GM19351 (cell line): Measurements from ENCODE around the gene TM9SF1.
"Not testable (repeated sequence)": the region's sequence is repeated elsewhere in the genome, so short reads cannot be mapped to it uniquely, and the experiment has no call there.

Source experiments
- ATAC-seq: cut with Tn5 transposase; IDR thresholded peaks from one replicate; pipeline ENCODE4 v1.9.1; 2021; ENCODE audit warnings: mild to moderate bottlenecking, moderate library complexity; ENCODE audit not compliant: unreplicated experiment

TM9SF1 gene

GRCh38 chr14:24224618-24225071 is 29.4 kb upstream of the TM9SF1 start:
- no peak for ATAC-seq

- not testable (repeated sequence) for ATAC-seq
Observed at GRCh38 chr14:24222987-24223386, 27.7 kb upstream of the TM9SF1 start.

GRCh38 chr14:24219521-24219920 is 24.3 kb upstream of the TM9SF1 start:
- ATAC-seq: no peak

- ATAC-seq: no peak
Observed at GRCh38 chr14:24219080-24219479, 23.8 kb upstream of the TM9SF1 start.

- ATAC-seq: not testable (repeated sequence)
Observed at GRCh38 chr14:24216876-24217275, 21.6 kb upstream of the TM9SF1 start.

- ATAC-seq: no peak
Observed at GRCh38 chr14:24216345-24216699, 21.1 kb upstream of the TM9SF1 start.

GRCh38 chr14:24215495-24216344 is 20.5 kb upstream of the TM9SF1 start, which contains the start of gene MDP1:
TSS of gene MDP1 (minus strand) at chr14:24216066. CDS start at chr14:24215955, 111 bp downstream.
- peak; percentile 63 for ATAC-seq

- no peak for ATAC-seq
Observed at GRCh38 chr14:24213866-24214662, 18.8 kb upstream of the TM9SF1 start.

GRCh38 chr14:24212924-24213865 is 18.0 kb upstream of the TM9SF1 start, which contains the start of gene CHMP4A:
TSS of gene CHMP4A (minus strand) at chr14:24213488. CDS start at chr14:24213439, 49 bp downstream.
- peak; percentile 73 for ATAC-seq

GRCh38 chr14:24211311-24211710 is 16.1 kb upstream of the TM9SF1 start:
- no peak for ATAC-seq

GRCh38 chr14:24207625-24208024 is 12.4 kb upstream of the TM9SF1 start:
- ATAC-seq: no peak

- ATAC-seq: no peak
Observed at GRCh38 chr14:24207104-24207551, 11.9 kb upstream of the TM9SF1 start.

- no peak for ATAC-seq
Observed at GRCh38 chr14:24206260-24207103, 11.2 kb upstream of the TM9SF1 start.

- ATAC-seq: no peak
Observed at GRCh38 chr14:24204163-24205146, 9.2 kb upstream of the TM9SF1 start.

GRCh38 chr14:24203249-24203886 is 8.1 kb upstream of the TM9SF1 start:
- not testable (repeated sequence) for ATAC-seq

- not testable (repeated sequence) for ATAC-seq
Observed at GRCh38 chr14:24202538-24202937, 7.3 kb upstream of the TM9SF1 start.

- ATAC-seq: no peak
Observed at GRCh38 chr14:24198814-24199524, 3.7 kb upstream of the TM9SF1 start.
